ENCODE results near the gene ZBTB20. TPM values are rescaled to one million over a fixed set of nuclear protein-coding genes. Genes with fewer than 3 reads are reported as not detected.

Gene ZBTB20
- total RNA-seq, 1 donor, result 32.9 TPM

DNA sequence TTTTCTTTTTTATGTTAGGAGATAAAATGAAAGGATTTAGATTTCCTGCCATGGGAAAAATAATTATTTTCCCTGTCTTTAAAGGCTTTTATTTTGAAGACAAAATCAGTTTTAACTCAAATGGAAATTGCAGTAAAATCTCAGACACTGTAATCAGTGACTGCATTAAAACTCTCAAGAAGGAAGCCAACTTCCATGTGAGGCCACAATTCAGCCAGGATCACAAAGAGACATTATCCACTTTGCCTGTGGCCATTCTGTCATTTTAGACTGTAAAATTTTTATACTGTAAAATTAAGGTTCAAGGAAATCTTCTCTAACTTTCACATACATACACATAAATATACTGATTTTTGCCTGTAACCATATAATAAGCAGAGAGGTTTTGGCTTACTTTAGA is 549.2 kb downstream of the ZBTB20 start:
- no peaks in the 10 kb centered on the region for H3K27me3 ChIP-seq (ENCODE audit: insufficient read depth, low read length)
- TF ChIP-seq, protein P1, sequence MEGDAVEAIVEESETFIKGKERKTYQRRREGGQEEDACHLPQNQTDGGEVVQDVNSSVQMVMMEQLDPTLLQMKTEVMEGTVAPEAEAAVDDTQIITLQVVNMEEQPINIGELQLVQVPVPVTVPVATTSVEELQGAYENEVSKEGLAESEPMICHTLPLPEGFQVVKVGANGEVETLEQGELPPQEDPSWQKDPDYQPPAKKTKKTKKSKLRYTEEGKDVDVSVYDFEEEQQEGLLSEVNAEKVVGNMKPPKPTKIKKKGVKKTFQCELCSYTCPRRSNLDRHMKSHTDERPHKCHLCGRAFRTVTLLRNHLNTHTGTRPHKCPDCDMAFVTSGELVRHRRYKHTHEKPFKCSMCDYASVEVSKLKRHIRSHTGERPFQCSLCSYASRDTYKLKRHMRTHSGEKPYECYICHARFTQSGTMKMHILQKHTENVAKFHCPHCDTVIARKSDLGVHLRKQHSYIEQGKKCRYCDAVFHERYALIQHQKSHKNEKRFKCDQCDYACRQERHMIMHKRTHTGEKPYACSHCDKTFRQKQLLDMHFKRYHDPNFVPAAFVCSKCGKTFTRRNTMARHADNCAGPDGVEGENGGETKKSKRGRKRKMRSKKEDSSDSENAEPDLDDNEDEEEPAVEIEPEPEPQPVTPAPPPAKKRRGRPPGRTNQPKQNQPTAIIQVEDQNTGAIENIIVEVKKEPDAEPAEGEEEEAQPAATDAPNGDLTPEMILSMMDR (IDR thresholded peaks at IDR 0.05; ENCODE audit: extremely low read depth, low read depth, low read length), result no peak
- H3K4me1 ChIP-seq (ENCODE audit: insufficient read depth, low read length), result peaks cover 3% of the 10 kb centered on the region
- no peaks in the 10 kb centered on the region for H3K36me3 ChIP-seq (ENCODE audit: insufficient read depth, low read length)
- H3K79me2 ChIP-seq (ENCODE audit: insufficient read depth, low read length), result peaks cover 20% of the 10 kb centered on the region
- no peak overlapping the region for H3K4me3 ChIP-seq (ENCODE audit: insufficient read depth, low read length)
- no peak overlapping the region for H3K4me2 ChIP-seq (ENCODE audit: insufficient read depth, low read length)
- no peak overlapping the region for H3K27ac ChIP-seq (ENCODE audit: low read depth, low read length)
- no peak overlapping the region for H2AFZ ChIP-seq (ENCODE audit: low read length)
- H3K9me3 ChIP-seq (ENCODE audit: low read depth, low read length), result no peaks in the 10 kb centered on the region
- DNase-seq (ENCODE audit: insufficient read length, low spot score, missing footprints), result no peak
- H4K20me1 ChIP-seq (ENCODE audit: insufficient read depth, low read length), result no peaks in the 10 kb centered on the region

DNA sequence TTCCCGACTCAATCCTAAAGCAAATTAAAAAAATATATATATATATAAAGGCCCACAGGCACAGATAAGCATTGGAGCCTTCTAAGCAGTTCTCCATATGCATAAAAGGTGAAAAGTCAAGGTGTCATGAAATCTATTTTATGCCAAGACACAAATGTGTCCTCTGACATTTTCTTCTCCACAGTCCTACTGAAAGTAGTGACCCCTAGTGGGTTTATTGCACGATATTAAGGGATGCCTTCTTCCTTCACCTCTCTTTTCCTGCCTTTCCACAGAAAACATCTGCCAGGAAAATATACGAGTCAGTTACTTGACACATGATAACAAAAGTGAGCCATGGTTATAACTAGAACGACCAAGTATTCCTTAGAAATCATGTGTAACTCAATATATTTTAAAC is 550.1 kb downstream of the ZBTB20 start:
- Histone ChIP-seq H3K27me3 (ENCODE audit: insufficient read depth, low read length) (no peaks in the 10 kb centered on the region), H3K4me2 (ENCODE audit: insufficient read depth, low read length) (no peak overlapping the region), H3K79me2 (ENCODE audit: insufficient read depth, low read length) (peaks cover 18% of the 10 kb centered on the region), H3K9me3 (ENCODE audit: low read depth, low read length) (no peaks in the 10 kb centered on the region), H3K36me3 (ENCODE audit: insufficient read depth, low read length) (no peaks in the 10 kb centered on the region), H3K4me3 (ENCODE audit: insufficient read depth, low read length) (no peak overlapping the region), H3K27ac (ENCODE audit: low read depth, low read length) (no peak overlapping the region), H2AFZ (ENCODE audit: low read length) (no peak overlapping the region), H3K4me1 (ENCODE audit: insufficient read depth, low read length) (peaks cover 3% of the 10 kb centered on the region), H4K20me1 (ENCODE audit: insufficient read depth, low read length) (no peaks in the 10 kb centered on the region)
- DNase-seq (ENCODE audit: insufficient read length, low spot score, missing footprints), result no peak
- TF ChIP-seq, protein P1 (IDR thresholded peaks at IDR 0.05; ENCODE audit: extremely low read depth, low read depth, low read length), result no peak

DNA sequence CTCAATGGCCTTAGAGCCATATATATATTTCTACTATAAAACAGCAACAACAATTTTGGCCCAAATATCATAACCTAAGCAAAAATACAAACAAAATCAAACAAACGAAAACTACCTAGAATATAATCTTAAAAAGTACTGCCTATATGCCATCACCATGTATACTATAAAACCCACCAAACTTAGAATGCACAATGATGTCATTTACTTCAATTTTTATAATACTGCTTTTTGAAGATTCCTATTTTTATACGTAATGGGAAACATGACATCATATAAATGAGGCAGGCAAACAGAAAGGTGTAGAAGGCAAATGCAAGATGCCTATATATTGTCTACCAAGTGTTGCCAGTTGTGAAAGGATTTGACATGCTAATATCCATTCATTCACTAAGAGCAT is 550.9 kb downstream of the ZBTB20 start:
- no peaks in the 10 kb centered on the region for H3K9me3 ChIP-seq (ENCODE audit: low read depth, low read length)
- no peak overlapping the region for H2AFZ ChIP-seq (ENCODE audit: low read length)
- no peak overlapping the region for H3K4me3 ChIP-seq (ENCODE audit: insufficient read depth, low read length)
- no peaks in the 10 kb centered on the region for H3K36me3 ChIP-seq (ENCODE audit: insufficient read depth, low read length)
- H3K27ac ChIP-seq (ENCODE audit: low read depth, low read length), result no peak overlapping the region
- H3K27me3 ChIP-seq (ENCODE audit: insufficient read depth, low read length), result no peaks in the 10 kb centered on the region
- H4K20me1 ChIP-seq (ENCODE audit: insufficient read depth, low read length), result no peaks in the 10 kb centered on the region
- H3K4me1 ChIP-seq (ENCODE audit: insufficient read depth, low read length), result peaks cover 3% of the 10 kb centered on the region
- TF ChIP-seq, protein P1 (IDR thresholded peaks at IDR 0.05; ENCODE audit: extremely low read depth, low read depth, low read length), result no peak
- no peak overlapping the region for H3K4me2 ChIP-seq (ENCODE audit: insufficient read depth, low read length)
- DNase-seq (ENCODE audit: insufficient read length, low spot score, missing footprints), result no peak
- peaks cover 15% of the 10 kb centered on the region for H3K79me2 ChIP-seq (ENCODE audit: insufficient read depth, low read length)

DNA sequence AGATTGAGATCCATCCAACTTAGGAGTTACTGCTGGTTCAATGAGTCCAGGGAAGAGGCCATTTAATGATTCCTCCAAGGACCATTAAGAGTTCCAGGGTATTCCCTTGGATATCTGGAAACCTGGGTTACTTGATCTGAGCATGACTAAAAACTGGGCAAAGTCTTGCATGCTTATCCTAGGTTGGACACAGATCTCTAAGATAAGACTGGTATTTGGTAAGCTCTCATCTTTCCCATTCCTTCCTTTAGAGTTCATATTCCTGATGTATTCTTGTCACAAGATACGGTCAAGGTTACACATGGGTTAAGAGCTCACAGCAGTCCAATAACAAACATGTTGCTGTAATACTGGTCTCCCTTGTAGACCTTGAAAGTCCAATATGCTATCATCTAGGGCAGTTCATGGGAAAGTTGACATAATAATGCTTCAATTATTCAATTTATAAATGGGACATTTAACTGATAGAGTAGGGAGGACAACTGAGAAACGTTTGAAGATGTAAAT is 551.5 kb downstream of the ZBTB20 start:
- TF ChIP-seq, protein P1 (IDR thresholded peaks at IDR 0.05; ENCODE audit: extremely low read depth, low read depth, low read length), result no peak
- H3K27me3 ChIP-seq (ENCODE audit: insufficient read depth, low read length), result no peaks in the 10 kb centered on the region
- no peak for DNase-seq (ENCODE audit: insufficient read length, low spot score, missing footprints)
- no peak overlapping the region for H3K4me3 ChIP-seq (ENCODE audit: insufficient read depth, low read length)
- H3K9me3 ChIP-seq (ENCODE audit: low read depth, low read length), result no peaks in the 10 kb centered on the region
- H4K20me1 ChIP-seq (ENCODE audit: insufficient read depth, low read length), result no peaks in the 10 kb centered on the region
- peaks cover 3% of the 10 kb centered on the region for H3K4me1 ChIP-seq (ENCODE audit: insufficient read depth, low read length)
- no peak overlapping the region for H3K27ac ChIP-seq (ENCODE audit: low read depth, low read length)
- no peak overlapping the region for H2AFZ ChIP-seq (ENCODE audit: low read length)
- H3K79me2 ChIP-seq (ENCODE audit: insufficient read depth, low read length), result peaks cover 15% of the 10 kb centered on the region
- H3K4me2 ChIP-seq (ENCODE audit: insufficient read depth, low read length), result no peak overlapping the region
- H3K36me3 ChIP-seq (ENCODE audit: insufficient read depth, low read length), result no peaks in the 10 kb centered on the region
